Endothelial cell of umbilical vein (primary cell): Measurements from ENCODE around the gene METTL9.

ENCODE experiments used
- CTCF ChIP-seq, 2 donors: IDR thresholded peaks; 1 replicate in 1 of 2; 2 replicates in 1 of 2; pipeline ENCODE4 v1.5.1; 2011; ENCODE audit warnings: low read length in 2 of 2, mild to moderate bottlenecking in 2 of 2, moderate library complexity in 2 of 2, control low read depth in 1 of 2, inconsistent platforms in 1 of 2, low read depth in 1 of 2; ENCODE audit not compliant: insufficient read depth in 1 of 2; ENCODE audit errors: extremely low read depth in 1 of 2
- JUN ChIP-seq: IDR thresholded peaks from 2 replicates; pipeline ENCODE4 v1.6.1; 2011; ENCODE audit warnings: borderline replicate concordance, low read depth; ENCODE audit not compliant: insufficient read length, insufficient read depth
- POLR2A ChIP-seq: IDR thresholded peaks from 2 replicates; pipeline ENCODE4 v1.6.1; 2012; ENCODE audit warnings: low read depth, mild to moderate bottlenecking, control low read depth, low read length

GRCh38 chr16:21570676-21571017 lies 28.7 kb upstream of the METTL9 start:
- TF ChIP-seq CTCF (IDR thresholded peaks at IDR 0.05; ENCODE audit: extremely low read depth in 1 of 2, insufficient read depth in 1 of 2, low read depth in 1 of 2, low read length in 2 of 2) (no peak), JUN (no peak), POLR2A (no peak)
